ENCODE measurements around the gene EIPR1.

The EIPR1 gene

DNA sequence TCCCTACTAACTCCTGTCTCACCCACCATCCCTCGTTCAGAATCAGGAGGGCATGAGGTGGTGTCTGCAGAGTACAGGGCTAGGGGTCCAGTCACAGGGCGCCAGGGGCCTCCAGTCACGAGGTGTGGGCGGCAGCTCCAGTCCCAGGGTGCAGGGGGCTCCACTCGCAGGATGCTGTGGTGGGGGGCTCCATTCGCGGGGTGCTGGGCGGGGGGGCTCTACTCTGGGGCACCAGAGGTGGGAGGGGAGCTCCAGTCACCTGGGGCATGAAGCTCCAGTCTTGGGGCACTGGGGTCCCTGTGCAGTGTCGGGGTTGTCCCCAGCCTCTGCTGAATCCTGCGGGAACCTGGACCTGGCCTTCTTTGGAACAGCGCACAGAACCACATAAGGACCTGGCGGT is 66.0 kb downstream of the EIPR1 start:
- Histone ChIP-seq H3K27me3 (ENCODE audit: low read depth, low read length) (no peaks in the 10 kb centered on the region), H3K36me3 (ENCODE audit: control insufficient read depth in 1 of 2, insufficient read depth in 2 of 2, low read length in 2 of 2) (no peaks in the 10 kb centered on the region), H3K4me1 (ENCODE audit: control insufficient read depth in 1 of 2, insufficient read depth in 2 of 2, low read length in 2 of 2) (no peaks in the 10 kb centered on the region), H3K4me3 (ENCODE audit: low read depth in 1 of 2, low read length in 2 of 2) (no peak overlapping the region), H3K27ac (ENCODE audit: low read length) (no peak overlapping the region), H3K9me3 (ENCODE audit: control insufficient read depth in 1 of 2, low read length in 2 of 2) (no peaks in the 10 kb centered on the region)

GRCh38 chr2:3309496-3310355 is 67.9 kb downstream of the EIPR1 start:
- Histone ChIP-seq H3K27ac (ENCODE audit: low read length) (no peak overlapping the region), H3K27me3 (ENCODE audit: low read depth, low read length) (no peaks in the 10 kb centered on the region), H3K9me3 (ENCODE audit: control insufficient read depth in 1 of 2, low read length in 2 of 2) (no peaks in the 10 kb centered on the region), H3K4me3 (ENCODE audit: low read depth in 1 of 2, low read length in 2 of 2) (no peak overlapping the region), H3K36me3 (ENCODE audit: control insufficient read depth in 1 of 2, insufficient read depth in 2 of 2, low read length in 2 of 2) (no peaks in the 10 kb centered on the region), H3K4me1 (ENCODE audit: control insufficient read depth in 1 of 2, insufficient read depth in 2 of 2, low read length in 2 of 2) (no peaks in the 10 kb centered on the region)

DNA sequence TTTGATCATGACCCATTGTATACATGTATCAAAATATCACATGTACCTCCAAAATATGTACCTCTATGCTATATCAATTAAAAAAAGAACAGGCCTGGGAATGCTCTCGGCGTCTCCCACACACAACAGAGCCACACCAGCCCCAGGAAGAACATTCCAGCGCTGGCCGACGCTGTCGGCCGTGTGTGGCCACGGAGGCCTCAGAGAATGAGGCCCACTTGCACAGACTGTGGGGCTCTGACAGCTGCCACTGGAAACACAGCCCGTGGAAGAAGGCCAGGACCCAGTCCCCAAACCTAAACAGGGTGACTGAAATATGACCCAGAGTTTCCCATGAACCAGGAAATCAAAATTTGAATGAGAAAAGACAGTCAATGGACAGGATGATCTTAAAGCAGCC is 69.7 kb downstream of the EIPR1 start:
- Histone ChIP-seq H3K9me3 (ENCODE audit: control insufficient read depth in 1 of 2, low read length in 2 of 2) (no peaks in the 10 kb centered on the region), H3K36me3 (ENCODE audit: control insufficient read depth in 1 of 2, insufficient read depth in 2 of 2, low read length in 2 of 2) (no peaks in the 10 kb centered on the region), H3K27ac (ENCODE audit: low read length) (no peak overlapping the region), H3K27me3 (ENCODE audit: low read depth, low read length) (no peaks in the 10 kb centered on the region), H3K4me1 (ENCODE audit: control insufficient read depth in 1 of 2, insufficient read depth in 2 of 2, low read length in 2 of 2) (no peaks in the 10 kb centered on the region), H3K4me3 (ENCODE audit: low read depth in 1 of 2, low read length in 2 of 2) (no peak overlapping the region)

GRCh38 chr2:3307236-3307635 is 70.4 kb downstream of the EIPR1 start:
- no peak overlapping the region for H3K4me3 ChIP-seq (ENCODE audit: low read depth in 1 of 2, low read length in 2 of 2)
- H3K27me3 ChIP-seq (ENCODE audit: low read depth, low read length): no peaks in the 10 kb centered on the region
- H3K9me3 ChIP-seq (ENCODE audit: control insufficient read depth in 1 of 2, low read length in 2 of 2): no peaks in the 10 kb centered on the region
- H3K4me1 ChIP-seq (ENCODE audit: control insufficient read depth in 1 of 2, insufficient read depth in 2 of 2, low read length in 2 of 2): no peaks in the 10 kb centered on the region
- peaks cover 0 to 3% of the 10 kb centered on the region in 2 donors for H3K36me3 ChIP-seq (ENCODE audit: control insufficient read depth in 1 of 2, insufficient read depth in 2 of 2, low read length in 2 of 2)
- no peak overlapping the region for H3K27ac ChIP-seq (ENCODE audit: low read length)

- Histone ChIP-seq H3K9me3 (ENCODE audit: control insufficient read depth in 1 of 2, low read length in 2 of 2) (no peaks in the 10 kb centered on the region), H3K27me3 (ENCODE audit: low read depth, low read length) (no peaks in the 10 kb centered on the region), H3K36me3 (ENCODE audit: control insufficient read depth in 1 of 2, insufficient read depth in 2 of 2, low read length in 2 of 2) (peaks cover 0 to 4% of the 10 kb centered on the region in 2 donors), H3K27ac (ENCODE audit: low read length) (no peak overlapping the region), H3K4me3 (ENCODE audit: low read depth in 1 of 2, low read length in 2 of 2) (no peak overlapping the region), H3K4me1 (ENCODE audit: control insufficient read depth in 1 of 2, insufficient read depth in 2 of 2, low read length in 2 of 2) (no peaks in the 10 kb centered on the region)
Observed at GRCh38 chr2:3305952-3306351, 71.7 kb downstream of the EIPR1 start.

DNA sequence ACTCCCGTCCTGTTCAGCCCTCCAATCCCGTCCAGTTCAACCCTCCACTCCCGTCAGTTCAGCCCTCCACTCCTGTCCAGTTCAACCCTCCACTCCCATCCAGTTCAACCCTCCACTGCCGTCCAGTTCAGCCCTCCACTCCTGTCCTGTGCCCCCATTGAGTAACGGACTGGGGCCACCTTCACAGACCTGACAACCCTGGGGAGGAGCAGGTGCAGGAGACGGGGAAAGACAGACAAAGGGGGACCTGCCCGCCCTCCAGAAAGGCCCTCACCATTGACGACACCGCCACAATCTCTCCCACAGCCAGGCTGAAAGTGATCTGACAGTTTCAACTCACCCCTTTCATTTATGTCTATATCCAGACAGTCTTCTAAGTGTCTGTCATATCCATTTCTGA is 72.2 kb downstream of the EIPR1 start:
- no peak overlapping the region for H3K27ac ChIP-seq (ENCODE audit: low read length)
- no peak overlapping the region for H3K4me3 ChIP-seq (ENCODE audit: low read depth in 1 of 2, low read length in 2 of 2)
- H3K4me1 ChIP-seq (ENCODE audit: control insufficient read depth in 1 of 2, insufficient read depth in 2 of 2, low read length in 2 of 2): no peaks in the 10 kb centered on the region
- H3K27me3 ChIP-seq (ENCODE audit: low read depth, low read length): no peaks in the 10 kb centered on the region
- H3K9me3 ChIP-seq (ENCODE audit: control insufficient read depth in 1 of 2, low read length in 2 of 2): no peaks in the 10 kb centered on the region
- peaks cover 0 to 4% of the 10 kb centered on the region in 2 donors for H3K36me3 ChIP-seq (ENCODE audit: control insufficient read depth in 1 of 2, insufficient read depth in 2 of 2, low read length in 2 of 2)

DNA sequence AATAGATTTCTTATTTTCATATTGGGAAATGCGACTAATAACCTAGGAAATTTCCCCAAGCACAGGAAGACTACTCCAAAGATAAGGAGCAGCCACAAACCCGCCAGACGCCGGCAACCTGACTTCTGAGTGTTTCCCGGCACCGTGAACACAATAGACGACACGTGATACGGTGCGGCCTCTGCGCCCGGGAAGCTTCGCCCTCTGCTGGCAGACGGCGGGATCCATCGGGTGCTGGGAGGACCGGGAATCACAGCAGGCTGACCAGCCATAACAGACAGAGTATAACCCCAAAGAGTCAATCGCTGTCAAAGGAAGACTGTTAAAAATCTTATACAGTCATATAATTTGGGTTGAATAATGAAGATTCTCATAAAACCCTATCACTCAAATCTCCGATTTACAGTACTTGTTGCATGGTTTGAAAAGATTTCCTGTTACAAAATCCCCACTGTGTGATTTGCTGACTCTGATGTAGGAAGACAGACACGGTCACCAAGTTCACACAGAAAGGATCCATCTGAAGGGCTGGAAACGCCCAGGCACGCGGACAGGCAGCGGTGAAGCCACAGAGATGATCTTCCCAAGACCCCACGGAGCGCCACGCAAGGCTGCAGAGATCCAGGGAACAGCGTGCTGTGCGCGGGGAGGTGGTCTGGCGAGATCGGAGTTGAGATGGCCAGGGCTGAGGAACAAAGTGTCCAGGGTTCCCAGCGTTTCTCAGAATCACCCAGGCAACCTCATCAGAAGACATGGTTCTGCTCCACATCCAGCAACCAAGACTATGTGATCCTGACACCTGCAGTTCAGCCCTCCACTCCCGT is 73.8 kb downstream of the EIPR1 start:
- peaks cover 0 to 4% of the 10 kb centered on the region in 2 donors for H3K36me3 ChIP-seq (ENCODE audit: control insufficient read depth in 1 of 2, insufficient read depth in 2 of 2, low read length in 2 of 2)
- no peak overlapping the region for H3K27ac ChIP-seq (ENCODE audit: low read length)
- no peaks in the 10 kb centered on the region for H3K4me1 ChIP-seq (ENCODE audit: control insufficient read depth in 1 of 2, insufficient read depth in 2 of 2, low read length in 2 of 2)
- no peak overlapping the region for H3K4me3 ChIP-seq (ENCODE audit: low read depth in 1 of 2, low read length in 2 of 2)
- H3K27me3 ChIP-seq (ENCODE audit: low read depth, low read length): no peaks in the 10 kb centered on the region
- no peaks in the 10 kb centered on the region for H3K9me3 ChIP-seq (ENCODE audit: control insufficient read depth in 1 of 2, low read length in 2 of 2)

- Histone ChIP-seq H3K36me3 (ENCODE audit: control insufficient read depth in 1 of 2, insufficient read depth in 2 of 2, low read length in 2 of 2) (peaks cover 0 to 4% of the 10 kb centered on the region in 2 donors), H3K4me3 (ENCODE audit: low read depth in 1 of 2, low read length in 2 of 2) (no peak overlapping the region), H3K27ac (ENCODE audit: low read length) (no peak overlapping the region)
Observed at GRCh38 chr2:3302751-3303582, 74.7 kb downstream of the EIPR1 start.

GRCh38 chr2:3302421-3302750 is 75.2 kb downstream of the EIPR1 start:
- H3K27ac ChIP-seq (ENCODE audit: low read length): no peak overlapping the region
- H3K4me1 ChIP-seq (ENCODE audit: control insufficient read depth in 1 of 2, insufficient read depth in 2 of 2, low read length in 2 of 2): no peaks in the 10 kb centered on the region
- peaks cover 0 to 4% of the 10 kb centered on the region in 2 donors for H3K36me3 ChIP-seq (ENCODE audit: control insufficient read depth in 1 of 2, insufficient read depth in 2 of 2, low read length in 2 of 2)
- H3K4me3 ChIP-seq (ENCODE audit: low read depth in 1 of 2, low read length in 2 of 2): no peak overlapping the region
- H3K27me3 ChIP-seq (ENCODE audit: low read depth, low read length): no peaks in the 10 kb centered on the region
- no peaks in the 10 kb centered on the region for H3K9me3 ChIP-seq (ENCODE audit: control insufficient read depth in 1 of 2, low read length in 2 of 2)

More at GRCh38 chr2:3302751-3303582, 74.7 kb downstream of the EIPR1 start:
- Histone ChIP-seq H3K4me1 (ENCODE audit: control insufficient read depth in 1 of 2, insufficient read depth in 2 of 2, low read length in 2 of 2) (no peaks in the 10 kb centered on the region), H3K9me3 (ENCODE audit: control insufficient read depth in 1 of 2, low read length in 2 of 2) (no peaks in the 10 kb centered on the region), H3K27me3 (ENCODE audit: low read depth, low read length) (no peaks in the 10 kb centered on the region)

DNA sequence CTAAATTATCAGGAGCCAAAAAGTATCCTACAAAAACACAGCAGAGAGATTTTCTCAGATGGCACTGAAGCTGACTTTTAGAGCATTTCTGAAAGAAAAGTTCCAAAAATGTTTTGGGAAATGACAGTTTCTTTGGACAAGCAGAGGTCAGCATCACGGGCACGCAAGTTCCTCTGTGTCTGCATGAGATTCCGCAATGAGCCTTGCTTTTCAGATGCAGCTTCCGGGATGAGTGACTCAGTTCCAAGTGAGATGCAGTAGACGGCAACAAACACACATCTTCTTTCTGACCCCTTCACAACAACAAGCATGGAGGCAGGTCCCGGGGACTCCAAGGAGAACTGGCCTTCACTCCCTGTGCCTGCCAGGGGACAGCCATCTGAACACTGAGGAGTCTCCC is 76.6 kb downstream of the EIPR1 start:
- H3K27ac ChIP-seq (ENCODE audit: low read length): no peak overlapping the region

More for the DNA sequence above, 76.6 kb downstream of the EIPR1 start:
- Histone ChIP-seq H3K4me1 (ENCODE audit: control insufficient read depth in 1 of 2, insufficient read depth in 2 of 2, low read length in 2 of 2) (no peaks in the 10 kb centered on the region), H3K27me3 (ENCODE audit: low read depth, low read length) (no peaks in the 10 kb centered on the region), H3K9me3 (ENCODE audit: control insufficient read depth in 1 of 2, low read length in 2 of 2) (no peaks in the 10 kb centered on the region), H3K4me3 (ENCODE audit: low read depth in 1 of 2, low read length in 2 of 2) (no peak overlapping the region), H3K36me3 (ENCODE audit: control insufficient read depth in 1 of 2, insufficient read depth in 2 of 2, low read length in 2 of 2) (peaks cover 0 to 4% of the 10 kb centered on the region in 2 donors)
